GM18867 (cell line): ENCODE measurements around the gene NAA38.
"Not testable (repeated sequence)": the region's sequence is repeated elsewhere in the genome, so short reads cannot be mapped to it uniquely, and the experiment has no call there.

Source experiments
- ATAC-seq: cut with Tn5 transposase; IDR thresholded peaks from one replicate; pipeline ENCODE4 v1.9.1; 2021; ENCODE audit warnings: mild to moderate bottlenecking, moderate library complexity; ENCODE audit not compliant: unreplicated experiment

NAA38 gene

DNA sequence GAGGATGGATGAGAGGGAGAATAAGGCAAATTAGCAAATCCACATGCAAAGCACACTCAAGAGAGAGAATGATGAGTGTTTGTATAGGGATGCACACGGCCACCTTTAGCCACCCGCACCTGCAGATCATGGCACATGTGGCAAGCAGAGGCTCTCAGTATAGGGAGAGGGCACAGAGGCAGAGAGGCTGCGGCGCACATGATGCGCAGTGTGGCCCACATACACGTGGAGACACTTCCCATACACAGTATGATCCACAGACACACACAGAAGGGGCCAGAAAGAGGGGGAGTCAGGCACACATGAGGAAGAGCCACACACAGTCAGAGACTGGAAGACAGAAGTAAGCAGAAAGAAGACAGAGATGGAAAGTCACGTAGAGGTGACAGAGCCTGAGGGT is 24.7 kb upstream of the NAA38 start:
- ATAC-seq: no peak

DNA sequence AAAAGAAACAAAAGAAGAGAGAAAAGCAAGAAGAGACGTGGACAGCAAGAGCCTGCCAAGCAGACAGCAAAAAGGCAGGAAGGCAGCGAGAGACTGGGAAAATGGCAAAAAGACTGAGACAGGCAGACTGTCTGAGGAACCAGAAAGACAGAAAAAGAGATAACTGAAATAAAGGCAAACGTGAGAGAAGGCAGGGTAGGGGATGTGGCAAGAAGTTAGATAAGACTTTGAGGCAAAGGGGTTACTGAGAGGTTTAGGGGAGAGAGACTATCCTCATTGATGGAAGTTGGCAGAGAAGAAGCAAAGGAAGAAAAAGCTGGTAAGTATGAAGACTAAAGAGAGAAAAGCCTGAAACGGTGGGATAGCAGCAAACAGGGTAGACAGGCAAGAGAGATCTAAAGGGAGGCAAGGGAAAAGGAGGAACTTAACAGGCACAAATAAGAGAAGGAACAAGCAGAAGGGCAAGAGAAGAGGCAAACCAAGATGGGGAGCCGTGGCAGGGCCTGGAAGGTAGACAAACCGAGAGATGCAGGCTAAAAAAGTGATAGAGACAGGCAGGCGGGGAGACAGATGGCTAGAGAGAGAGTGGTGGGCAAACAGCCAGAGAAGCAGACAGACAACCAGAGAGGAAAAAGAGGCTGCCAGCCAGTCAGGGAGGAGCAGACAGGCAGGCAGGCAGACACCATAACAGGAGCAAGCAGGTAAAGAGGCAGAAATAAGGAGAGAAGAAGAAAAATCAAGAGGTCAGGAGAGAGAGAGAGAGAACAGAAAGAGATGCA is 24.1 kb upstream of the NAA38 start:
- no peak for ATAC-seq

- no peak for ATAC-seq
Measured at GRCh38 chr17:7880076-7880868, 22.9 kb upstream of the NAA38 start.

- no peak for ATAC-seq
Measured at GRCh38 chr17:7878234-7878633, 20.9 kb upstream of the NAA38 start.

DNA sequence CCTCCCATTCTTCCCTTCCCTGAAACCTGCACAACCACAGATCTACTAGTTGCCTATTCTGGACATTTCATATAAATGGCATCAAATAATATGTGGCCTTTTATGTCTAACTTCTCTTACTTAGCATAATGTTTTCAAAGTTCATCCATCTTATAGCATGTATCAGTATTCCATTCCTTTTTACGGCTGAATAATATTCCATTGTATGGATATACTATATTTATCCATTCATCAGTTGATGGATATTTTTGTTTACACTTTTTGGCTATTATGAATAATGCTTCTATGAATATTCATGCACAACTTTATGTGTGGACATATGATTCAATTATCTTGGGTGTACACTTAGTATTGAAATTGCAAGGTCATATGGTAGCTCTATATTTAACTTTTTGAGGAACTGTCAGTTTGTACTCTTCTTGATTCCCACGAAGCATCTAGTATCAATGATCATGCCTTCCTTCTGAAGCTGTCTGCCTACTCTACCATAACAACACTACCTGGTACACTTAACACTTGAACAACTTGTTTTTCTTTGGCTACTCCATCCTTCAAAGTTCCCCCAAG is 18.5 kb upstream of the NAA38 start:
- no peak for ATAC-seq

DNA sequence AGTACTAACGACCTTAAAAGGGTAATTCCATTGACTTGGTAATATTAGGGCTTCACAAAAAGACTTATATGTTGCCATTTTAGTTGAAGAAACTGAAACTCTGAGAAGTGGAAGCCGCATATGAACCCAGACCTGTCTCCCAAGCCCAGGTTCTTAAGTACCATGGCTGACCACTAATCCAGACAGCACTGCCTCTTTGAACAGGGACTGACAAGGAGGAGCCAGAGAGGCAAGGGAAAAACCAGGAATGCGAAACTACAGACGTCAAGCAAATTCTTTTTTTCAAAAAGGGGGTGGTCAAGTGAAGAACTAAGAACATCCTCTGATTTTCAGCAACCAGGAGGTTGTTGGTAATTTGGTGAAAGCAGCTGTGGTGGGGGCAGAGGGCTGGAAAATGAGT is 15.7 kb upstream of the NAA38 start:
- no peak for ATAC-seq

DNA sequence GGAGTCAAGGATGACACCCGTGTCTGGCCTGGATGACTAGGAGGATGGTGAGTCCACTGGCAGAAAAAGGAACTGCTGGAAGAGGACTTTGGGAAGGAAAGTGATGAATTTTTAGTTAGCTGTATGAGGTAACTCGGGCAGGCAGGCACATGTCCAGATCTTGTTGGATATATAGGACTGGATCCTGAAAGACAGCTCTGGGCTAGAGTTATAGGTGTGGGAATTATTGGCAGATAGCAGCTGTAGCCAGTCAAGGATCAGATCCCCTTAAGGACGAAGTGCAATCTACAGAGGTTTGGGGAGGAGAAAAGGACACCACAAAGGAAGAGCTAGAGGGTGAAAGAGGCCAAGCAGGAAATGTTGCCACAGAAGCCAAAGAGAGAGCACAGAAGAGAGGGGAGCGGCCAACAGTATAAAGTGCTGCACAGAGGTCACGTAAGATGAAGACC is 10.5 kb upstream of the NAA38 start:
- ATAC-seq: no peak

- ATAC-seq: no peak
Measured at GRCh38 chr17:7864995-7865650, 7.8 kb upstream of the NAA38 start.

GRCh38 chr17:7864384-7864783 is 7.0 kb upstream of the NAA38 start:
- not testable (repeated sequence) for ATAC-seq

DNA sequence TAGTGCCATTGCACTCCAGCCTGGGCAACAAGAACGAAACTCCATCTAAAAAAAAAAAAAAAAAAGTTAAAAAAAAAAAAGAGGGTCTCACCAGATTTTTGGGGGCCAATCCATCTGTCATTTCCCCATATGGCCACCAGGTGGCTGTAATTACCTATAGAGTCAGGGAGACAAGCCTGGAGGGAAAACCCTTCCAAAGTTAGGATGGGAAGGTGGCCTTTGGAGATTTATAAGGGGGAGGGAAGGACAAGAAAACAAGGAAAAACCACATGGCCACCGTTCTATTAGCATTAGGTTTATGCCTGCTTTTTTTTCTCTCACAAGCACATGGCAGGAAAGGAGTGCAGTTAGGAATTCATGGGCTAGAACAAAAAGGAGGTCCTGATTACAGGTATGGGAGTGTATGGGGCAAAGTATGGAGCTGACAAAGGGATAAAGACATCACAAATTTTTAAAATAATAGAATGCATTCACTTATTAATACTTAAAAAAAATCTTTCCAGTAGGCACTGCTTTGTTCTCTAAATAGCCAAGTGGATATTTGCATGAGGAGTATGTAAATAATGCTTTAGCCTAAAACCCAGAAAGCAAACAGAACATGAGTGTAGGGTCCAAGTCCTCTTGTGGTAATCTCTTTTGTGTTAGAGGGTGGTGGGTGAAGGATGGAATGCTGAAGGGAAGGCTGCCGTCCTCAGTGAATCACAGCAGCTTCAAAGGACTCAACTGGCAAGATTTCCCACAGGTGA is 5.5 kb upstream of the NAA38 start:
- no peak for ATAC-seq

DNA sequence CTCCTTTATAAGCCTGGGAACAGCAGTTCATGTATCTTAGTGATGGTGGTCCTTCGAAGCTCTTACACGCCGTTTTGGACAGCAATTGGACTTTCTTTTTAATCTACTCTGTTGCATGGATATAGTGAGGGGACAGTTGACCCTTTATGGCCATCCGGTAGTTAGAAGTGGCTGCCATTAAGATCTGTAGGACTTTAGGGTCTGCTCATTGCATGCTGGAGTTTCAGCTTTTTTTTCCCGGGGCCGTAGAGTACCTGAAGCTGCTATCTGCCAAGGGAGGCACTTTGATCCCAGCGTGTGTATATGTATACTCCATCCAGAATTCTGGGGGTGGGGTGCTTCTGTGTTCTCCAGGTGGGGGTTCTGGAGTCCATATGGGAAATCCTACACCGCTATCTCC is 1.7 kb upstream of the NAA38 start:
- no peak for ATAC-seq

DNA sequence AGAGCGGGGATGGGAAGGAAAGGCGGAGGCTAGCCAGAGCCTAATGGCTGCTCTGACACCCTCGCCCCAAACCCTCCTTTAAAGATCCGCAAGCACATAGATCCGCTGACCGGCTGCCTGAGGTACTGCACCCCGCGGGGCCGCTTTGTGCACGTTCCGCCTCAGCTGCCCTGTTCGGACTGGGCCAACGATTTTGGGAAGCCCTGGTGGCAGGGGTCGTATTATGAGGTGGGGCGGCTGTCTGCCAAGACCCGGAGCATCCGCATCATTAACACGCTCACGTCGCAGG is 1.1 kb upstream of the NAA38 start:
- ATAC-seq: no peak

DNA sequence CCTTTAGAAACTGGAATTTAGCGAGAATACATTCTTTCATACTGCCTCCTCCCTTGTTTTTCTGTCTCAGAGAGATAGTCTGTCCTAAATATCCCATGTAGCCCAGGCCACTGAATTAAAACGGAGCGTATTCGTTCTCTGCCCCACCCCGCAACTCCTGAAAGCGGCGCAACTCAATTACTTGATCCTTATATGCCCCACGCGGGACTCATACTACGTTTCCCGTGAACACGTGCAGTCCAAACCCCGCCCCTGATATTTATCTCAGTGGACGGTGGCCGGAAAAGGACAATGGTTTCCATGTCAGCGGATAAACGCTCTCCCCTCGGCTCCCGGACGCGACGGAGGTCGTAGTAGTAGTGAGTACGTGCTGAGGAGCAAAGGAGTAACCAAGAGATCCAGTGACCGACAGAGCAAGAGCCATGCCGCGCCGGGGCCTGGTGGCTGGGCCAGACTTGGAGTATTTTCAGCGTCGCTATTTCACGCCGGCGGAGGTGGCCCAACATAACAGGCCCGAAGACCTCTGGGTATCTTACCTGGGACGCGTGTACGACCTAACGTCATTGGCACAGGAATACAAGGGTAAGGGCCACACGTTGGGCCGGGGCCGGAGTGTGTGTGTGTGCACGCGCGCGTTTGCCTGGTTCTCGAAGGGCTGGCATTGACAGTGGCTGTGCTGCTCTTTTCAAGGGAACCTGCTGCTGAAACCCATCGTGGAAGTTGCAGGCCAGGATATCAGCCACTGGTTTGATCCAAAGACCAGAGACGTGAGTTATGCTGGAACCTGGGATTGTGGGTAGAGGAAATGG is 558 bp upstream of the NAA38 start, which contains the start of gene CYB5D1:
TSS of gene CYB5D1 (plus strand) at position 291 of the 809 bp plus-strand sequence. CDS start at position 423, 132 bp downstream.
- peak; percentile 36 for ATAC-seq

GRCh38 chr17:7856011-7856810 is 1.1 kb downstream of the NAA38 start:
- ATAC-seq: no peak

- no peak for ATAC-seq
Measured at GRCh38 chr17:7855660-7856010, 1.7 kb downstream of the NAA38 start.

- no peak for ATAC-seq
Measured at GRCh38 chr17:7854851-7855659, 2.3 kb downstream of the NAA38 start, which contains the start of gene TMEM88. Gene TMEM88, plus strand, starts transcription at chr17:7855066. Its CDS starts 9 bp downstream, at chr17:7855075.

GRCh38 chr17:7854078-7854777 is 3.1 kb downstream of the NAA38 start:
- ATAC-seq: no peak

DNA sequence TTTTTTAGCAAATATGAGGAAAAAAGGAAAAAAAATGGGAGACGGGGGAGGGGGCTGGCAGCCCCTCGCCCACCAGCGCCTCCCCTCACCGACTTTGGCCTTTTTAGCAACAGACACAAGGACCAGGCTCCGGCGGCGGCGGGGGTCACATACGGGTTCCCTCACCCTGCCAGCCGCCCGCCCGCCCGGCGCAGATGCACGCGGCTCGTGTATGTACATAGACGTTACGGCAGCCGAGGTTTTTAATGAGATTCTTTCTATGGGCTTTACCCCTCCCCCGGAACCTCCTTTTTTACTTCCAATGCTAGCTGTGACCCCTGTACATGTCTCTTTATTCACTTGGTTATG is 3.7 kb downstream of the NAA38 start:
- no peak for ATAC-seq
